RWPE2 (cell line): Measurements from ENCODE around the gene LINGO4.
"Not testable (repeated sequence)": the region's sequence is repeated elsewhere in the genome, so short reads cannot be mapped to it uniquely, and the experiment has no call there.

Experiments used
- ATAC-seq: fragments of 200-7000 bp; cut with Tn5 transposase; 3 replicates; pipeline ENCODE4 v1.9.1; 2021; ENCODE audit warnings: low read depth
- DNase-seq: peaks from one replicate; pipeline ENCODE4 v3.0.0-alpha.2; 2020; ENCODE audit warnings: low spot score
- H3K27ac ChIP-seq: fragments of 450-650 bp; 2 replicates; pipeline ENCODE4 v1.5.1; 2017; ENCODE audit warnings: mild to moderate bottlenecking; ENCODE audit not compliant: poor library complexity, severe bottlenecking
- H3K27me3 ChIP-seq: fragments of 250-450 bp; sonication (Bioruptor Pico); 2 replicates; pipeline ENCODE4 v1.5.1; 2021; ENCODE audit warnings: mild to moderate bottlenecking, moderate library complexity; ENCODE audit not compliant: insufficient read depth, poor library complexity, severe bottlenecking
- H3K36me3 ChIP-seq: fragments of 250-450 bp; sonication (Bioruptor Pico); 2 replicates; pipeline ENCODE4 v1.5.1; 2020; ENCODE audit warnings: low read depth, mild to moderate bottlenecking, moderate library complexity
- H3K4me1 ChIP-seq: fragments of 250-450 bp; sonication (Bioruptor Pico); 2 replicates; pipeline ENCODE4 v1.5.1; 2021; ENCODE audit warnings: mild to moderate bottlenecking, moderate library complexity; ENCODE audit not compliant: insufficient read depth, poor library complexity, severe bottlenecking
- H3K4me3 ChIP-seq: fragments of 250-450 bp; sonication (Bioruptor Pico); 2 replicates; pipeline ENCODE4 v1.5.1; 2021; ENCODE audit warnings: mild to moderate bottlenecking, moderate library complexity; ENCODE audit not compliant: severe bottlenecking
- H3K9me3 ChIP-seq: fragments of 250-450 bp; sonication (Bioruptor Pico); 2 replicates; pipeline ENCODE4 v1.5.1; 2021; ENCODE audit warnings: mild to moderate bottlenecking, moderate library complexity; ENCODE audit not compliant: severe bottlenecking
- CTCF ChIP-seq: fragments of 450-650 bp; IDR thresholded peaks from one replicate; pipeline ENCODE4 v1.5.1; 2017; ENCODE audit warnings: mild to moderate bottlenecking, moderate library complexity; ENCODE audit not compliant: poor library complexity, severe bottlenecking

Gene LINGO4

GRCh38 chr1:151782741-151783140 is 22.5 kb downstream of the LINGO4 start:
- peaks cover 32% of the 10 kb centered on the region for H3K36me3 ChIP-seq
- no peak overlapping the region for H3K4me3 ChIP-seq
- no peaks in the 10 kb centered on the region for H3K4me1 ChIP-seq
- H3K27ac ChIP-seq: no peak overlapping the region
- TF ChIP-seq CTCF: no peak
- no peaks in the 10 kb centered on the region for H3K27me3 ChIP-seq
- ATAC-seq (no peak), DNase-seq (no peak)
- H3K9me3 ChIP-seq: no peaks in the 10 kb centered on the region

- not testable (repeated sequence) for ATAC-seq, H3K27me3 ChIP-seq, H3K4me1 ChIP-seq, H3K9me3 ChIP-seq, H3K4me3 ChIP-seq, DNase-seq, H3K27ac ChIP-seq
- H3K36me3 ChIP-seq: peaks cover 37% of the 10 kb centered on the region
These were observed 23.2 kb downstream of the LINGO4 start for GRCh38 chr1:151782026-151782425.

- not testable (repeated sequence) for H3K9me3 ChIP-seq, DNase-seq, H3K27me3 ChIP-seq, ATAC-seq, H3K4me1 ChIP-seq, H3K4me3 ChIP-seq, H3K27ac ChIP-seq
- peaks cover 42% of the 10 kb centered on the region for H3K36me3 ChIP-seq
These were observed 24.5 kb downstream of the LINGO4 start for GRCh38 chr1:151780736-151781135.

- H3K4me3 ChIP-seq: no peak overlapping the region
- H3K36me3 ChIP-seq: peaks cover 44% of the 10 kb centered on the region
- no peak overlapping the region for H3K27ac ChIP-seq
- DNase-seq (no peak), ATAC-seq (no peak)
- TF ChIP-seq CTCF: no peak
- no peaks in the 10 kb centered on the region for H3K9me3 ChIP-seq
- H3K4me1 ChIP-seq: no peaks in the 10 kb centered on the region
- no peaks in the 10 kb centered on the region for H3K27me3 ChIP-seq
These were observed 25.4 kb downstream of the LINGO4 start for GRCh38 chr1:151779852-151780251.

- peaks cover 54% of the 10 kb centered on the region for H3K36me3 ChIP-seq
- no peak overlapping the region for H3K4me3 ChIP-seq
- no peak for TF ChIP-seq CTCF
- no peak for ATAC-seq
- DNase-seq: no peak
- H3K27me3 ChIP-seq: no peaks in the 10 kb centered on the region
- no peak overlapping the region for H3K27ac ChIP-seq
- H3K9me3 ChIP-seq: no peaks in the 10 kb centered on the region
- H3K4me1 ChIP-seq: peaks cover 13% of the 10 kb centered on the region
These were observed 27.9 kb downstream of the LINGO4 start for GRCh38 chr1:151777317-151777716.

GRCh38 chr1:151776665-151777062 is 28.6 kb downstream of the LINGO4 start:
- Histone ChIP-seq H3K27me3 (no peaks in the 10 kb centered on the region), H3K27ac (no peak overlapping the region), H3K4me3 (no peak overlapping the region), H3K4me1 (peaks cover 13% of the 10 kb centered on the region), H3K9me3 (no peaks in the 10 kb centered on the region), H3K36me3 (peaks cover 54% of the 10 kb centered on the region)
- DNase-seq (no peak), ATAC-seq (no peak)
- no peak for TF ChIP-seq CTCF
